ENCODE results near the gene PIK3C2G. TPM values are rescaled to one million over a fixed set of nuclear protein-coding genes. Genes with fewer than 3 reads are reported as not detected.
"Not testable (repeated sequence)": the region's sequence is repeated elsewhere in the genome, so short reads cannot be mapped to it uniquely, and the experiment has no call there.

PIK3C2G gene
- not detected for total RNA-seq

- no peak within 1 kb of the TSS for H3K27ac Mint-ChIP-seq
- ChIA-PET CTCF (interaction anchor here (2.1 kb wide), 1 partner anchor 11 kb away, joined by 6 read pairs; no protein-coding TSS in a partner anchor), POLR2A (no interaction called here)
- H3K4me3 Mint-ChIP-seq, result no peak within 1 kb of the TSS
- H3K4me1 Mint-ChIP-seq (ENCODE audit: low read depth), result no peaks in the 10 kb centered on the region
- no peaks in the 10 kb centered on the region for H3K27me3 Mint-ChIP-seq (ENCODE audit: low read depth)
- ATAC-seq (no peak), DNase-seq (no peak)
- peaks cover 3% of the 10 kb centered on the region for H3K9me3 Mint-ChIP-seq (ENCODE audit: insufficient read depth)
- no peaks in the 10 kb centered on the region for H3K36me3 Mint-ChIP-seq (ENCODE audit: low read depth)
Measured at GRCh38 chr12:18261273-18261672, at the start of gene PIK3C2G. Gene PIK3C2G (plus strand): TSS chr12:18261518. CDS start chr12:18282082, 20,564 bp downstream.

- ATAC-seq (no peak), DNase-seq (no peak)
- Mint-ChIP-seq H3K27me3 (ENCODE audit: low read depth) (no peaks in the 10 kb centered on the region), H3K27ac (no peak overlapping the region), H3K36me3 (ENCODE audit: low read depth) (no peaks in the 10 kb centered on the region), H3K4me1 (ENCODE audit: low read depth) (no peaks in the 10 kb centered on the region), H3K4me3 (no peak overlapping the region), H3K9me3 (ENCODE audit: insufficient read depth) (peaks cover 2% of the 10 kb centered on the region)
- POLR2A ChIA-PET, result no interaction called here
- CTCF ChIA-PET, result no interaction called here
Measured at GRCh38 chr12:18217966-18218365, 43.4 kb upstream of the PIK3C2G start.

DNA sequence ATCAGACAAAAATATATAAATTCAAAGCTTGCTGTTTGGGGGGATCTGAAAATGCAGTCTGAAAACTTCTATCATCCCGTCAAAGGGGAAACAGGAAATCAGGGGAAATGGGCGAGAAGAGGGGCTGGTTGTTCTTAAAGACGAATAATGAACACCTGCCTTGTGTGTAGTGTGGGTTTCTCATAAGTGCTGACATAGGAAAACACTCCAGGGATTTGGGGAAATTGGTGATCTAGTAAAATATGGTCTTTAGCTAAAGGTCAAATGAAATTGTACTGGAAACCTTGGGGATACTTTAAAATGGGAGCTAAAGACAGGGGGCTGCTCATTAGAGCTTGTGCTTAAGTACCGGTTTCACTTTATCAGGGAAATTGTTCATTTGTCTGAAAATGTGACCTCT lies 39.6 kb upstream of the PIK3C2G start:
- ChIA-PET POLR2A (interaction anchor here (0.6 kb wide), 1 partner anchor 74 kb away, joined by 3 read pairs; no protein-coding TSS in a partner anchor), CTCF (no interaction called here)
- H3K4me3 Mint-ChIP-seq, result no peak overlapping the region
- no peaks in the 10 kb centered on the region for H3K36me3 Mint-ChIP-seq (ENCODE audit: low read depth)
- ATAC-seq (no peak), DNase-seq (no peak)
- no peaks in the 10 kb centered on the region for H3K9me3 Mint-ChIP-seq (ENCODE audit: insufficient read depth)
- H3K27ac Mint-ChIP-seq, result no peak overlapping the region
- no peaks in the 10 kb centered on the region for H3K27me3 Mint-ChIP-seq (ENCODE audit: low read depth)
- H3K4me1 Mint-ChIP-seq (ENCODE audit: low read depth), result no peaks in the 10 kb centered on the region

- Mint-ChIP-seq H3K36me3 (ENCODE audit: low read depth) (no peaks in the 10 kb centered on the region), H3K4me1 (ENCODE audit: low read depth) (no peaks in the 10 kb centered on the region), H3K4me3 (no peak overlapping the region), H3K27ac (no peak overlapping the region), H3K9me3 (ENCODE audit: insufficient read depth) (no peaks in the 10 kb centered on the region), H3K27me3 (ENCODE audit: low read depth) (no peaks in the 10 kb centered on the region)
- DNase-seq, result no peak
- POLR2A ChIA-PET, result no interaction called here
- CTCF ChIA-PET, result no interaction called here
- no peak for ATAC-seq
Measured at GRCh38 chr12:18222699-18223098, 38.6 kb upstream of the PIK3C2G start.

DNA sequence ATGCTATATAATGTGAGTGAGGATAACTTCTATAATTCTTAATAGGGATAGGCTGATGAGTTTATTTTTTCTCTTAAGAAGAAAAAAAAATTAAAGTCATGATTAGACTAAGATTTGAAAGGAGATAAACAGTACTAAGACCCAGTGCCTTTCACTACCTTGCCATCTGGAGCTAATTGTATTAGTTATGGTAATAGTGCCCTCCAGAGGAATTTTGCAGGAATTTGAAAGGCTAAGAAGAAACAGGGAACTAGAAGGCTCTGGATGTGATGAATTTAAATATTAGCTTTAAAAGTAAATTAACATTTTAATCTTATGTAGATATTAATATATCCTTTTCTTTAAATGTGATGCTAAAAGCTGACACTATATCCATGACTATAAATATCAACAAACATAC lies 36.6 kb upstream of the PIK3C2G start:
- Mint-ChIP-seq H3K4me1 (ENCODE audit: low read depth) (no peaks in the 10 kb centered on the region), H3K4me3 (no peak overlapping the region), H3K9me3 (ENCODE audit: insufficient read depth) (no peaks in the 10 kb centered on the region), H3K27me3 (ENCODE audit: low read depth) (no peaks in the 10 kb centered on the region), H3K36me3 (ENCODE audit: low read depth) (no peaks in the 10 kb centered on the region), H3K27ac (no peak overlapping the region)
- CTCF ChIA-PET, result no interaction called here
- DNase-seq, result no peak
- ATAC-seq, result no peak
- POLR2A ChIA-PET, result no interaction called here

DNA sequence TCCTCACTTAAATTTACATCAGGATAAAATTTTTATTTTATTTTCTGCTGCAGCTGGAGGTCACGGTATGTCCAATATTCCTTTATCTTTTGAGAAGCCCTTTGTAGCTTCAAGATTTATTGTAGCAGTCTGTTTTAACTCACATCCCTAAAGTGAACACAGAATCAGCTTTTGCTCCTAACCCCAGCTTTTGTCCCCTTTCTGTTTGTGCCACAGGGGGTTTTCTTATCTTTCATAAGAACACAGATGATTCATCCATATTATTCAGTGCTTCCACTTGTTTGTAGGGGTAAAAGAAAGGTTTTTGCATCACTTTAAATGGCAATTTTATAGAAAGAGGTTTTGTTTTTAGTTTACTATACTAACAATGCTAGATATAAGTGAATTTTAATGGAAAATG lies 21.8 kb upstream of the PIK3C2G start:
- H3K27me3 Mint-ChIP-seq (ENCODE audit: low read depth), result no peaks in the 10 kb centered on the region
- H3K27ac Mint-ChIP-seq, result no peak overlapping the region
- no peaks in the 10 kb centered on the region for H3K4me1 Mint-ChIP-seq (ENCODE audit: low read depth)
- ATAC-seq (no peak), DNase-seq (no peak)
- ChIA-PET CTCF (no interaction called here), POLR2A (no interaction called here)
- no peak overlapping the region for H3K4me3 Mint-ChIP-seq
- no peaks in the 10 kb centered on the region for H3K36me3 Mint-ChIP-seq (ENCODE audit: low read depth)
- H3K9me3 Mint-ChIP-seq (ENCODE audit: insufficient read depth), result no peaks in the 10 kb centered on the region

GRCh38 chr12:18242380-18243089 lies 18.8 kb upstream of the PIK3C2G start:
- Mint-ChIP-seq H3K4me3 (no peak overlapping the region), H3K27ac (no peak overlapping the region), H3K4me1 (ENCODE audit: low read depth) (no peaks in the 10 kb centered on the region), H3K36me3 (ENCODE audit: low read depth) (no peaks in the 10 kb centered on the region), H3K27me3 (ENCODE audit: low read depth) (no peaks in the 10 kb centered on the region), H3K9me3 (ENCODE audit: insufficient read depth) (no peaks in the 10 kb centered on the region)
- ATAC-seq, result no peak
- DNase-seq, result no peak
- CTCF ChIA-PET, result no interaction called here
- POLR2A ChIA-PET, result no interaction called here

DNA sequence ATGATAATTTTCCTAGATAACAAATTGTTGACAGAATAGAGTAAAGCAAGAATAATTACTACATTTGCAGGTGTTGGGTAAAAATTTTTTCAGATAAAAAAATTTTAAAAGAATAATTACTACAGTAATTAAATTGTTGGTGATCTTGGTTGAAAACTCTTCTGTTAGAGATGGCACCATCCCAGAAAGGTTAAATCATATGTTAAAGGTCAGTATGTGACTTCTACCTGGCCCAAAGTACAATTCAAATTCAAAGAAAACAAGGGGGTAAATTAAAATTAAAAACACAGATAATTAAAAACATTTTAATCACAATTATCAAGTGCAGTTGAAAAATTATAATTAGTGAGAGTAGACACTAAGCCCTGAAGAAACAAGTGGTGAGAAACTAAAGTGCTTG lies 18.1 kb upstream of the PIK3C2G start:
- POLR2A ChIA-PET, result no interaction called here
- ATAC-seq (no peak), DNase-seq (no peak)
- Mint-ChIP-seq H3K27ac (no peak overlapping the region), H3K4me3 (no peak overlapping the region), H3K4me1 (ENCODE audit: low read depth) (no peaks in the 10 kb centered on the region), H3K9me3 (ENCODE audit: insufficient read depth) (no peaks in the 10 kb centered on the region), H3K27me3 (ENCODE audit: low read depth) (no peaks in the 10 kb centered on the region), H3K36me3 (ENCODE audit: low read depth) (no peaks in the 10 kb centered on the region)
- CTCF ChIA-PET, result no interaction called here

DNA sequence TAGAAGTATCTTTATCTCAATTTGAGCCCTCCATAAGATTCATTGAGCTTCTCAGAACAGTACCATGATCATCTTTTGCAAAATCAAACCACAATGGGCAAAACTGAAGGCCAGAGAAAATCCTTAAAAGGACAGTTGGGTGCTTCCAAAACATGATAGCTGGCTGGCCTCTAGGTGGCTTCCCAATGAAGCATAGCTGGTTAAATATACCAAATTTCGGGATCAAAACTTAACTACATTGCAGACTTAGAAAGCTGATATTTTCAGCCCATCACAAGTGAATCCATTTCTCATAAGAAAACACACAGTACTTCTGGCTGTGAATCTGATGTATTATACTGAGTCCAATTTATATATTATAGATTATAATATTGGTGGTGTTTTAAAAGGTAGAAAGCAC lies 15.3 kb upstream of the PIK3C2G start:
- CTCF ChIA-PET, result no interaction called here
- no peaks in the 10 kb centered on the region for H3K4me1 Mint-ChIP-seq (ENCODE audit: low read depth)

GRCh38 chr12:18250313-18250916 lies 10.9 kb upstream of the PIK3C2G start:
- CTCF ChIA-PET, result interaction anchor here (0.6 to 1.8 kb wide), 2 partner anchors 11 to 935 kb away, joined by 4 to 6 read pairs; partner anchors contain the start of gene PIK3C2G
- Mint-ChIP-seq H3K9me3 (ENCODE audit: insufficient read depth) (no peaks in the 10 kb centered on the region), H3K36me3 (ENCODE audit: low read depth) (no peaks in the 10 kb centered on the region), H3K27ac (no peak overlapping the region), H3K4me3 (no peak overlapping the region), H3K27me3 (ENCODE audit: low read depth) (no peaks in the 10 kb centered on the region), H3K4me1 (ENCODE audit: low read depth) (no peaks in the 10 kb centered on the region)
- ATAC-seq (no peak), DNase-seq (no peak)
- POLR2A ChIA-PET, result interaction anchor here (0.6 kb wide), 1 partner anchor 1171 kb away, joined by 3 read pairs; no protein-coding TSS in a partner anchor

More for the DNA sequence above, 15.3 kb upstream of the PIK3C2G start:
- POLR2A ChIA-PET, result no interaction called here
- no peak overlapping the region for H3K4me3 Mint-ChIP-seq
- H3K27ac Mint-ChIP-seq, result no peak overlapping the region
- H3K9me3 Mint-ChIP-seq (ENCODE audit: insufficient read depth), result no peaks in the 10 kb centered on the region
- DNase-seq, result no peak
- H3K36me3 Mint-ChIP-seq (ENCODE audit: low read depth), result no peaks in the 10 kb centered on the region
- no peaks in the 10 kb centered on the region for H3K27me3 Mint-ChIP-seq (ENCODE audit: low read depth)
- no peak for ATAC-seq

DNA sequence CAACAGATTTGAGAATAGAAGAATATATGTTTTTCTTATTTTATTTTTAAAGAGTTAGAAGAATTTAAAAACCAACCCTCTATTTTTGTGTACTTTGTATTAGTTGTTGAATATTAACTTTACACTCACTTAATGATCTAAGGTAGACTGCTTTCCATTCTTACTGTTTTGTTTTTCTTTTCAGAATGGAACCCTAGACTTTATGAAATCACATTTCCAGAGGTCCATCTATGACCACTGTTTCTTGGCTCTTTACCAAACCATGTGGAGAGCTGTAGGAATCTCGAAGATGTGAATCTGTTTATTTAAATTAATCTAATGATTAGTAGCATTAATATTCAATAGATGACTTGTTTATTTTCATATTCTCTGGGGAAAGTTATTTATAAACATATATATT lies 7.2 kb upstream of the PIK3C2G start:
- CTCF ChIA-PET, result no interaction called here
- POLR2A ChIA-PET, result no interaction called here

GRCh38 chr12:18255004-18255403 lies 6.3 kb upstream of the PIK3C2G start:
- H3K9me3 Mint-ChIP-seq (ENCODE audit: insufficient read depth); CTCF ChIA-PET; H3K4me3 Mint-ChIP-seq; H3K27ac Mint-ChIP-seq; H3K36me3 Mint-ChIP-seq (ENCODE audit: low read depth); ATAC-seq; DNase-seq; POLR2A ChIA-PET; H3K27me3 Mint-ChIP-seq (ENCODE audit: low read depth); H3K4me1 Mint-ChIP-seq (ENCODE audit: low read depth): not testable (repeated sequence)

More for the DNA sequence above, 7.2 kb upstream of the PIK3C2G start:
- Mint-ChIP-seq H3K4me3 (no peak overlapping the region), H3K27me3 (ENCODE audit: low read depth) (no peaks in the 10 kb centered on the region), H3K27ac (no peak overlapping the region), H3K36me3 (ENCODE audit: low read depth) (no peaks in the 10 kb centered on the region), H3K9me3 (ENCODE audit: insufficient read depth) (peaks cover 3% of the 10 kb centered on the region), H3K4me1 (ENCODE audit: low read depth) (no peaks in the 10 kb centered on the region)
- DNase-seq (no peak), ATAC-seq (no peak)

All from activated CD8-positive, alpha-beta T cell treated with anti-CD3 and anti-CD28 coated beads, Interleukin-2, amount 10 ng/mL, durations not matched to agents 7 days and 5 days (primary cell).